Measurements from ENCODE around the gene BCAS3. TPM values are rescaled to one million over a fixed set of nuclear protein-coding genes. Genes with fewer than 3 reads are reported as not detected.

Gene BCAS3
- total RNA-seq, 6 experiments from 2014 or later = 9.2 to 22.1 (median 14.2) TPM

DNA sequence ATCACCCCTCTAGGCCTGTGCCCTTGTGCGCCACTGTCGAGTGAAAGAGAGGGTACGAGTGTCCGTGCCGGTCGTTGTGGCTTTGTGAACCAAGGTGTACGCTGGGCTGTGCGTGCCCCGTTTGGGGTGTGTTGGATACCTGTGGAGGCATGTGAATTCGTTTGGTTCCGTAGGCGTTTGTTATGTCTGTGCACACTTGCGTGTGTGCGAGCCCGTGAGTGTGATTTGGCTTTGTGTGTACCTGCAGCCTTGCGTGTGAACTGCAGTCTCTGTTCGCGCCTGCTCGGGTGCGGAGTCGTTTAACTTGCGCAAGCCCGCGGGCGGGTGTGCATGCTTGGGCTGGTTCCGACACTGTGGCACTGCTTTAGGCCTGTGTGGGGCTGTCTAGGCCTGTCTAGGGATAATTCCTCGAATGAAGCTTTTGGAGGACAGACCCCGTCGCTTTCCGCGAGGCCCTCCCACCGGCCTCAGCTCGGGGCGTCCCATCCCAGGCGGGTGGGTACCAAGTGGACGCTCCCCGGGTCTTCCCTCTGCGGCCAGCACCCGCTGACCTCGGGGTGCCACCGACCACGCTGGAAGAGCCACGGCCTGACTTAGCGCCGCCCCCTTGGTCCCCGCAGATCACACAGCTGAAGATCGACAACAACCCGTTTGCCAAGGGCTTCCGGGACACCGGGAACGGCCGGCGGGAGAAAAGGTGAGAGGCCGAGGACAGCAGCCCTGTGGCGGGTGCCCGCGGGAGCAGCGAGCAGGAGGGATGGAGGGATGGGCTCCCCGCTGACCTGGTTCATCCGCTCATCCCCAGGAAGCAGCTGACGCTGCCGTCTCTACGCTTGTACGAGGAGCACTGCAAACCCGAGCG, 726.4 kb downstream of the BCAS3 start:
- WGBS (ENCODE audit: insufficient coverage, low coverage, low lambda C conversion rate, missing lambda C conversion rate) = 10% methylated on average over 2 of the region's 66 CpGs
- H3K4me3 ChIP-seq = peak overlapping the region in 1 of 3 donors; percentile 10
- DNase-seq (peak in 1 of 3 donors; percentile 53), ATAC-seq (no peak)
- H3K9me3 ChIP-seq = no peaks in the 10 kb centered on the region
- intact Hi-C loops (cut with DNase I) = loop anchor here in 1 of 2 donors (10.0 kb wide), 1 partner anchor 679 kb away; no protein-coding TSS in a partner anchor
- H3K27ac ChIP-seq = peak overlapping the region in 2 of 3 donors; percentile 16 to 18
- H3K36me3 ChIP-seq = no peaks in the 10 kb centered on the region
- H3K4me1 ChIP-seq = peaks cover 0 to 21% (median 2%) of the 10 kb centered on the region in 4 donors
- no peak for TF ChIP-seq POLR2A (IDR thresholded peaks at IDR 0.05)
- TF ChIP-seq, protein P1, sequence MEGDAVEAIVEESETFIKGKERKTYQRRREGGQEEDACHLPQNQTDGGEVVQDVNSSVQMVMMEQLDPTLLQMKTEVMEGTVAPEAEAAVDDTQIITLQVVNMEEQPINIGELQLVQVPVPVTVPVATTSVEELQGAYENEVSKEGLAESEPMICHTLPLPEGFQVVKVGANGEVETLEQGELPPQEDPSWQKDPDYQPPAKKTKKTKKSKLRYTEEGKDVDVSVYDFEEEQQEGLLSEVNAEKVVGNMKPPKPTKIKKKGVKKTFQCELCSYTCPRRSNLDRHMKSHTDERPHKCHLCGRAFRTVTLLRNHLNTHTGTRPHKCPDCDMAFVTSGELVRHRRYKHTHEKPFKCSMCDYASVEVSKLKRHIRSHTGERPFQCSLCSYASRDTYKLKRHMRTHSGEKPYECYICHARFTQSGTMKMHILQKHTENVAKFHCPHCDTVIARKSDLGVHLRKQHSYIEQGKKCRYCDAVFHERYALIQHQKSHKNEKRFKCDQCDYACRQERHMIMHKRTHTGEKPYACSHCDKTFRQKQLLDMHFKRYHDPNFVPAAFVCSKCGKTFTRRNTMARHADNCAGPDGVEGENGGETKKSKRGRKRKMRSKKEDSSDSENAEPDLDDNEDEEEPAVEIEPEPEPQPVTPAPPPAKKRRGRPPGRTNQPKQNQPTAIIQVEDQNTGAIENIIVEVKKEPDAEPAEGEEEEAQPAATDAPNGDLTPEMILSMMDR (IDR thresholded peaks at IDR 0.05) = no peak
- H3K27me3 ChIP-seq = peaks cover 0 to 51% of the 10 kb centered on the region in 2 donors

DNA sequence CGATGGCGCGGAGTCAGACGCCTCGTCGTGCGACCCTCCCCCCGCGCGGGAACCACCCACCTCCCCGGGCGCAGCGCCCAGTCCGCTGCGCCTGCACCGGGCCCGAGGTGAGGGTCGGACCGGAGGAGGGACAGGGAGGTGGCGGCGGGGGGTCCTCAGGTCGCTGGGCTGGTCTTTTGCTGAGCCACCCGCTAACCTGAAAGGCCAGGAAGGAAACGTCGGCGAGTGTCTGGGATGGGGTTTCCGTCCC, 726.9 kb downstream of the BCAS3 start:
- Histone ChIP-seq H3K36me3 (no peaks in the 10 kb centered on the region), H3K27ac (peak overlapping the region in 2 of 3 donors; percentile 18 to 31), H3K4me3 (no peak overlapping the region), H3K9me3 (no peaks in the 10 kb centered on the region), H3K4me1 (peaks cover 0 to 16% (median 2%) of the 10 kb centered on the region in 4 donors), H3K27me3 (peaks cover 0 to 46% of the 10 kb centered on the region in 2 donors)
- TF ChIP-seq POLR2A (IDR thresholded peaks at IDR 0.05) = no peak
- peak in 1 of 3 donors; percentile 49 for DNase-seq
- 0% methylated on average over 9 of the region's 27 CpGs for WGBS (ENCODE audit: insufficient coverage, low coverage, low lambda C conversion rate, missing lambda C conversion rate)
- ATAC-seq = no peak
- intact Hi-C loops (cut with DNase I) = loop anchor here in 1 of 2 donors (10.0 kb wide), 1 partner anchor 680 kb away; no protein-coding TSS in a partner anchor

- Histone ChIP-seq H3K4me1 (peaks cover 0 to 18% (median 2%) of the 10 kb centered on the region in 4 donors), H3K9me3 (no peaks in the 10 kb centered on the region), H3K36me3 (no peaks in the 10 kb centered on the region), H3K4me3 (no peak overlapping the region), H3K27ac (peak overlapping the region; percentile 18 to 38 (median 31)), H3K27me3 (peaks cover 0 to 44% of the 10 kb centered on the region in 2 donors)
- peak in 1 of 3 donors; percentile 46 for DNase-seq
- 7% methylated on average over 3 of the region's 71 CpGs for WGBS (ENCODE audit: insufficient coverage, low coverage, low lambda C conversion rate, missing lambda C conversion rate)
- ATAC-seq = no peak
- intact Hi-C loops (cut with DNase I) = loop anchor here in 1 of 2 donors (10.0 kb wide), 1 partner anchor 680 kb away; no protein-coding TSS in a partner anchor
- TF ChIP-seq POLR2A (IDR thresholded peaks at IDR 0.05) = no peak
- TF ChIP-seq, protein P1 (IDR thresholded peaks at IDR 0.05) = no peak
Observed at GRCh38 chr17:61404913-61405685, 727.4 kb downstream of the BCAS3 start.

GRCh38 chr17:61405686-61406536, 728.3 kb downstream of the BCAS3 start:
- Histone ChIP-seq H3K27me3 (peaks cover 0 to 38% of the 10 kb centered on the region in 2 donors), H3K9me3 (no peaks in the 10 kb centered on the region), H3K4me1 (peaks cover 0 to 13% (median under 1%) of the 10 kb centered on the region in 4 donors), H3K36me3 (no peaks in the 10 kb centered on the region), H3K4me3 (no peak overlapping the region), H3K27ac (peak overlapping the region in 2 of 3 donors; percentile 18 to 38)
- peak in 1 of 3 donors; percentile 52 for DNase-seq
- TF ChIP-seq POLR2A (IDR thresholded peaks at IDR 0.05) = no peak
- TF ChIP-seq, protein P1 (IDR thresholded peaks at IDR 0.05) = no peak
- 59% methylated on average over 9 of the region's 37 CpGs for WGBS (ENCODE audit: insufficient coverage, low coverage, low lambda C conversion rate, missing lambda C conversion rate)
- intact Hi-C loops (cut with DNase I) = loop anchor here in 1 of 2 donors (10.0 kb wide), 1 partner anchor 681 kb away; no protein-coding TSS in a partner anchor
- no peak for ATAC-seq
